T-helper 22 cell (primary cell): ENCODE results near the gene HS6ST1.

Experiments used
- DNase-seq: peaks from one replicate; pipeline ENCODE4 v3.0.0-alpha.2; 2020; ENCODE audit warnings: low read depth

HS6ST1 gene, protein sequence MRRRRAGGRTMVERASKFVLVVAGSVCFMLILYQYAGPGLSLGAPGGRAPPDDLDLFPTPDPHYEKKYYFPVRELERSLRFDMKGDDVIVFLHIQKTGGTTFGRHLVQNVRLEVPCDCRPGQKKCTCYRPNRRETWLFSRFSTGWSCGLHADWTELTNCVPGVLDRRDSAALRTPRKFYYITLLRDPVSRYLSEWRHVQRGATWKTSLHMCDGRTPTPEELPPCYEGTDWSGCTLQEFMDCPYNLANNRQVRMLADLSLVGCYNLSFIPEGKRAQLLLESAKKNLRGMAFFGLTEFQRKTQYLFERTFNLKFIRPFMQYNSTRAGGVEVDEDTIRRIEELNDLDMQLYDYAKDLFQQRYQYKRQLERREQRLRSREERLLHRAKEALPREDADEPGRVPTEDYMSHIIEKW

DNA sequence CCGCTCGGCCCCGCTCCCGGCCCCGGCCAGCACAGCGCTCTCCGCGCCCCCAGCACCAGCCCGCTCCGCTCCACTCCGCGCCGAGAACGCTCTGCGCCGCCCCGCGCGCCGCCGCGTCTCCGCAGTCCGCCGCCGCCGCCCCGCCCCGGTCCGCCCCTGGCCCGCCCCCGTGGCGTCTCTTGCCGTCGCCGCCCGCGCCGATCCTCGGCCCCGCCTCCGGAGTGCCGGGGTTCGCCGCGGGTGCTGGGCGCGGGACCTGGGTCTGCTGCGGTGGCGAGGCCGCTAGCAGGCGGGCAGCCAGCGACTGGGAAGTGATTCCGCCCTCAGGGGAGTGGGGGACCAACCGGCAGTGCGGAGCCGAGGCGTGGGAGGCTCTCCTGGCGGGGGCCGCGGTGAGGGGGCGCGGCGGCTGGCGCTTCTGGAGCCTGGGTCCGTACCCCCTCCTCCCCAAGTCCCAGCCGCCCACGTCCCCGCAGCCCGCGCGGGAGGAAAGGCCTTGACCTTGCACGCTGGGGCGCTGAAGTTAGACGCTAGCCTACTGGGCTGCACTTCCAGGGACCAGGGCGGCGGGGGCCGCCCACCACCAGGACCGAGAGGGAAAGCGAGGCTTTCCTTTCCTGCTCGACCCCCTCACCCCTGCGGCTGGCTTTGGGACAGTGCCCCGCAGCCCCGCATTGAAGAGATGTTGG, at the start of gene HS6ST1:
TSS of gene HS6ST1 (minus strand) at position 93 of the 689 bp plus-strand sequence. CDS start 305 bp downstream, outside the sequence.
- DNase-seq, result peak; percentile 75

DNA sequence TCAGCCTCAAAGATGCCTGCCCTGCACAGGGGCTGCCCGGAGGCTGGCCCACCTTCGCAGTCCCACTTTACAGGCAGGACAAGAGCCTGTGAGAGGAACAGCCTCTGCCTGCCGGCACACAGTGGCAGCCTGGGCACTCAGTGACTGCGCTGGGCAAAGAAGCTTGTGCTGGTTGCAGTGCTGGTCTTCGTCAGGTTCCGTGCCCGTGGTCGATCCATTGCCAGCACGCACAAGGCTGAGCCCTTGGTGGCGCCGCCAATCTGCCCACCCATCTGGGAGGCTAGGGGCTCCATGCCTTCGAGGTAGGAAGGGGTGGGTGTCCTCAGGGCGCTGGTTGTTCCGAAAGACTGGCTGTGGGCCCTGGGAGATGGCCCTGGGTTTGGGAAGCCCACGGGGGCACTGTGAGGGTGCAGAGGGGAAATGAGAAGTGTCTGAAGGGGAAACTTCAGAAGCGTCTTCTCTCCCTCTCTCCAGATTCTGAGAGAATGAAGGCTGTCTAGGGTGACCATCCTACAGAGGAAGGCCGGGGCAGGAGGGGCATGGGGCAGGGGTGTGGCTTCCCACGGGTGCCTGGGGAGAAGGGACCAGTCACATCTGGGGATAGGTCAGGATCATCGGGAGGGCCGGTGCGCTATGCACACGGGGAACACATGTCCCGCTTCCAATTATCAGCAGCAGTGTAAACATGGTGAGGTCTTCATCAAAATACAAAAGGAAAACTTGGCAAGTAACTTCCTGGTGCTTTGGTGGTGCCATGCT, 49.1 kb upstream of the HS6ST1 start:
- DNase-seq, result no peak

DNA sequence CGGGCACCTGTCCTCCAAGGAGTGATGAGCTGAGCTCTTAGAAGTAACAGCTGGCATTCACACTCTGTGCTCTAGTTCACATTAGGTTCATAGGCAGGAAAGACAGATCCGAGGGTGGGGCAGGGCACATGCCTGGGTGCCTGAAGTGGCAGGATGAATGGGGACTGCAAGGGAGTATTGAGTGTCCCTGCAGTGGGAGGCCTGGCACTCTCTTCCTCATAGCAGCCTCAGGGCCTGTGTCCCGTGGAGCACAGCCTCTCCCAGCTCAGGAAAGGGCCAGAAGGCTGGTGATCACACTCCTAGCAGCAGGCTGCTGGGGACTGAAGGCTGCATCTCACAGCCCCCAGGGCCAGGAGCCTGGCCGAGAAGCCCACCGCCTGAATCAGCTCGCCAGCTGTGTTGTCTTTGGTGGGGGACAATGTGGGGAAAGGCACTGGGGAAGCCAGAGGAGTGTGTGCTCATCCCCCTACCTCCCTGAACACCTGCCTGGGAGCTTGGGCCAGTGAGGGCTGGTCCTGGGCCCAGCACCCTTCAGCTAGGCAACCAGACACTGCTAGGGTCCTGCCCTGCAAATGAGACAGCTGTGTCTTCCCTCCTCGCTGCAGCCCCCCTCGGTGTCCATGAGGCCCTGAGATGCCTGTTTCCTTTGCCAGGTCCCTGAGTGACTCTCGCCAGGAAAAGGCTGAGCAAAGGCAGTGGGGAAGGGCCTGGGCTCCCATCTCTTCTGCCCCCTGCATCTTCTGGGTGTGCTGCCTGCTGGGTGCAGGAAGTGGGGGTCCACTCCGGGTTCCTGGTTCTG, 48.2 kb upstream of the HS6ST1 start:
- no peak for DNase-seq

DNA sequence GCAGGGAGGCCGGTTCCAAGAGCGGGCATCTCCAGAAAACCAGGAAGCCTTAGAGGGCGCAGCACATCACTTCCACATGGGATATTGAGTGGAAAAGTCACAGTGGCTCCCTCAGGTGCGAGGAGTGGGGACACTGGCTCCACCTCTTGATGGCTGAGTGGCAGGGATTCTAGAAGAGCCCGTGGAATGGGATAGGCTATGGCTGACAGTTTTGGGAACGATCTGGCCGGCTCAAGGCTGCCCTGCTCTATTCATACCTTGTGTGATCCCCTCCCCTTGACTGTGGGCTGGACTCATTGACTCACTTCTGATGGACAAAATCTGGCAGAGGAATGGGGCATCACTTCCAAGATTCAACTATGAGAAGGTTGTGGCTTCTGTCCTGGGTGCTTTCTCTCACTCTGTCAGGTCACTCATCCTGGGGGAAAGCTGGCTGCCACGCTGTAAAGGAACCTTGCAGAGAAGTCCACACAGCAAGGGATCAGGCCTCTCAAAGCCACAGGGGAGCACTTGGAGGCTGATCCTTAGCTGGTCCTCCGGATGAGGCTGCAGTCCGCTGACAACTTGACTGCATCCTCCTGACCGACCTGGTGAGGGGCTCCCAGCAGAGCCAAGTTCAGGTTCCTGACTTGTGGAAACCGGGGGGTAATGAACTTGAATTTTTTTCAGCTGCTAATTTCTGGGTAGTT, 46.7 kb upstream of the HS6ST1 start:
- no peak for DNase-seq

DNA sequence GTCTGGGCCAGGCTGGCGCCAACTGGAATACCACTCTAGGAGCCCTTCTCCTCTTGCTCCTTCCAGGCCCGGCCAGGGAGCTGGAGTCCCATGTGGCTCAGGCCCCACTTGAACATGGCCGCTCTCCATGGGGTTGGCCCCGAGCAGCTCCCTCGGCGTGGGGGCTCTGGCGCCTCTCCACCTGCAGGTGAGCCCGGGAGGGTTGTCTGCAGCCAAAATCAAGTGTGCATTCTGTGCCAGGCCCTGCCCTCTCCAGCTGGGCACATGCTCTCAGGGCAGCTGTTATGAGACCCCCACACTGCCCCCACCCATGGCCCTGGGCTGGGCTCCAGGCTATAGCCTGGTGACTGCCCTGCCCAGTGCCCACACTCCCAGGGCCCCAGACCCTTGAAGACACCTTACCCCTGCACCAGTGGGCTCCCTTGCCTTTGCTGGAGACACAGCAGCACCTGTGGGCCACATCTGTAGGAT, 45.8 kb upstream of the HS6ST1 start:
- DNase-seq, result no peak

DNA sequence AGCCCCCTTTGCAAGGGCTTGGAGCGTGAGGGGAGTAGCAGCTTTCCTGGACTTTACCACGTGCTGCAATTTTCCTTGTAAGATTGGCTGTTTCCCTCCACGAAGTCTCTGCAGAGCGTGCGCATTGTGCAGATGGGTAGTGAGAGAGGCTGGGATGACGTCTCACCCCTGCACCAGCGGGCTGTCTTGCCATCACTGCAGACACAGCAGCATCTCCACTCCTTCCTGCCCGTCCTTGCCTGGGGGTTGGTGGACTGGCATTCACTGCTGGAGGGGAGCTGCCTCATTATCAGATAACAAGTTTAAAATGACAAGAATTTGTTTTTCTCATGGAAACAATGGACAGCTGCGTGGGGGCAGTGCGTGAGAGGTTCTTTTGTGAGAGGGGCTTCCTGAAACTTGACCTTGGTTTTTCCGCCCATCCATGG, 45.3 kb upstream of the HS6ST1 start:
- DNase-seq, result no peak

DNA sequence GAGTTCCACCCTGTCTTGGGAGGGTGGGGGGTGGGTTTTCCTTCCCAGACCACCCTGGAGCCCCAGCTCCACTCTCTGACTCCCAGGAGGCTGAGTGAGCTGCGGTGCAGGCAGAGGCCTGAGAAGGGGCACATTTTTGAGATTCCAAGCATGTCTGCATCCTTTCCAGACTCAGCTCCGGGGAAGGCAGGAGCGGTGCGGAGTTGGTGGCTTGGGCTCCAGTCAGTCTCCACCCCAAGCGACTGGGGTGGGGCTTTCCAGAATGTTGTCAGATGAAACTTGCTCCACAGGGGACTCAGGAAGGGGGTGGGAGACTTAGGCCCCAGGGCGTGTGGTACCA, 44.2 kb upstream of the HS6ST1 start:
- DNase-seq, result no peak

DNA sequence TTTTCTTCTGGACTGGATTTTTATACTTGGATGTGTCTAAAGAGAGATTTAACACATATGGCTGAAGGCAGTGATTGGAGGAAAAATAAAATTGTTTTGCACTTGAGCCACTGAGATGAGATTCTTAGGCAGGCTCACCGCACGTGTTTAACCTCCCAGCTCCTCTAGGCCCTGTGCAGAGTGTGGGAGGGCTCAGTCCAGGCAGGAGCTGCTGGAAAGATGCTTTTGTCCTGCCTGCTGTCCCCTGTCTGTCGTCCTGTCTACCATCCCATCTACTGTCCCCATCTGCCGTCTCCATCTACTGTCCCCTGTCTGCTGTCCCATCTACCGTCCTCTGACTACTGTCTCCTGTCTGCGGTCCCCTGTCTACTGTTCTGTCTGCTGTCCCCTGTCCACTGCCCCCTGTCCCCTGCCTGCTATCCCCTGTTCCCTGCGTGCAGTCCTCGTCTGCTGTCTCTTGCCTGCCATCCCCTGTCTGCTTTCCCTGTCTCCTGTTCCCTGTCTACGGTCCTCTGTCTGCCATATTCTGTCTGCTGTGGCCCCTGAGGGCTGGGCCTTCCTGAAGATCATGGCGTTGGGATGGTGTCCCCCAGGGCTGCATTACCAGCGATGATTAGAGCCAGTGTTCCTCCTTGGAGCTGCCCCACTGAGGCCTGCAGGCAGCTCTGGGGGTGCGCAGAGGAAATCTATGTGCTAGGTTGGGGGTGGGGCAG, 43.7 kb upstream of the HS6ST1 start:
- no peak for DNase-seq

DNA sequence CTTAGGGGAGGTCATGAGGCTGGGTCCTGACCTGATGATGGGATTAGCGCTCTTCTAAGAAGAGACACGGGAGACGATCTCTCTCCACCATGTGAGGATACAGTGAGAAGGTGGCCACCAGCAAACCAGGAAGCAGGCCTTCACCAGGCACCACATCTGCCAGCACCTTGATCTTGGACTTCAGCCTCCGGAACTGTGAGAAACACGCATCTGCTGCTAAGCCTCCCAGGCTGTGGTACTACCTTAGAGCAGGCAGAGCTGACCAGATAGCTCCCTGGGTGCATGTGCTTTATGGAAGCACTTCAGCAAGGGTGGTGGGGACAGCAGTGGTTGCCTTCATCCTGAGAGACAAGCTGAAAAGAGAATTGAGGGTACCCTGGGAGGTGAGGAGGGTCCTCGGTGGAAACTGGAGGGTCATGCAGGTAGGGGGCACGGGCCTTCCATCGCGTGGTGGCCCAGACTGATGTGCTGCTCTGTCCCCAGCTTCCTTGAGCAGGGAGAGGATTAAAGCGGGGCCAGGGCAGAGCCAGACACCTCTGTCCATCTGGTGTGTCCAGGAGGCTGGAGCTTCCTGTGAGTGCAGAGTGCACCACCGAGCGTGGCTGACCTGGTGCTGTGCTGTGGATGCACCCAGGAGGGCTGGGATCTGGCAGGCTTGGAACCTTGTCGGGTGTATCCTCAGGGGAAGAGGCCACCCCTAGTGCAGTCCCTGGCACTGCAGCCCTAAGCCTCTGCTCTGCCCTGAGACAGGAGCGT, 42.9 kb upstream of the HS6ST1 start:
- DNase-seq, result no peak

DNA sequence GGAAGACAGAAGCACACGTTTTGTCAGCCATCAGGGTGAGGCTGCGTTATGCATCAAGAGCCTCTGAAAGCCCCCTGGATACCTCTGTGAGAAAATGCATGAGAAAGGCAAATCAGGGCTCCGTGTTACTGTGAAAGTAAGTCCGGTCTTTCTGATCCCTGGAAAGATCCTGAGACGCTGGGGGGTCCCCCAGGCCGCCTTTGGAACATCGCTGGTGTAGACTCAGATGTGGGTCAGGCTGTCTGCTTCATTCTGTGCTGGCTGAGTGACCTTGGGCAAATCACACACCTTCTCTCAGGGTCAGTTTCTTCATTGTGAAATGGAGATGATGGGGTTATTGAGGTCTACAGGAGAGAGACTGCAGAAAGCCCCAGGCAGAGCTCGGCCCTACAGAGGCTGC, 42.0 kb upstream of the HS6ST1 start:
- DNase-seq, result no peak

DNA sequence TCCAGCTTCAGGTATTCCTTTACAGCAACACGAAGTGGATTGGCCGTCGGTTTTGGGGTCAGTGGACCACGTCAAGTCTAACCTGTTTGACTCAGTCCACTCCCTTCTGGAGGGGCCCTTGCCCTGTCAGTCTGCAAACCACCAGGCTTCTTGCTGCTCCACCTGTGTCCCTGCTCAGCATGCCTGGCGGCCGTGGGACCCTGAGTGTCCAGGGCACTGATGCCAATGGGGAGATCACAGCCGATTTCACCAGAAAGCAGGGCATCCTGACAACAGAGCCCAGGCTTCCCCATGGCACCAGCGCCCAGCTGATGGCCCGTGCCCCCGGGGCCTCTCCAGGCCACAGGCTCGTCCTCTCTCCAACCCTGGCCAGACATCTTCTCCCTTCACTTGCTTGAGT, 41.2 kb upstream of the HS6ST1 start:
- DNase-seq, result no peak

DNA sequence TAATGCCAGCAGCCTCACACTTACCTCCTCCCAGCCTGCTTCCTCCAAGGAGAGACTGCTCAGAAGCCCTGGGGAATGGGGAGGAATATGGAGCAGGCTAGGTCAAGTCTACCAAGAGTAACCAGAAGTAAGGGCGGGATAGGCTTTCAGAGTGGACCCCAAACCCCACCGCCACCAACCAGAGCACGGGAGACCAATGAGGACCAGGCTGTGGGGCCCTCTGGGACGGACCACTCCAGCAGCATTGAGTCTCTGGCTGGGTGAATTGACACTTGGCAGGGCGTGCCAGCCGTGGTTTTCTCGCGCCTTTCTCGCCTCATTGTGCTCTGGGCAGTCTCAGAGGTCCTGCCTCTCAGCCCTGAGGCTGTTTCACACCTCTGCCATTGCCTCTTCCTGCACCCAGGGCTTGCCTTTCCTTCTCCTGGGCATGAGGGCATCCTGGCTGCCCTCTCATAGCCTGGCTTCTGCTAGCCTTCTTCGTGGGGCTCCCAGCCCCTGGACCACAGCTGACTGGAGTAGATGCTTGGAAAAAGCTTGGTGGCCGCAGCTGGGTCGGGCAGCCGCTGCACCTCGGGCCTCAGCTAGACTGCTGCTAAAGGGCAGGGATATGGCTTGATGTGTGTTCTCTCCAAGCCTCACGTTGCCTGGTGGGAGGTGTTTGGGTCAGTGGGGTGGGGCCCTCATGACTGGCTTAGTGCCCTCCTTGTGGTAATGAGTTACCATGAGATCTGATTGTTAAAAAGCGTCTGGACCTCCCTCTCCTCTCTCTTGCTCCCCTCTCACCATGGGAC, 40.5 kb upstream of the HS6ST1 start:
- DNase-seq, result no peak

DNA sequence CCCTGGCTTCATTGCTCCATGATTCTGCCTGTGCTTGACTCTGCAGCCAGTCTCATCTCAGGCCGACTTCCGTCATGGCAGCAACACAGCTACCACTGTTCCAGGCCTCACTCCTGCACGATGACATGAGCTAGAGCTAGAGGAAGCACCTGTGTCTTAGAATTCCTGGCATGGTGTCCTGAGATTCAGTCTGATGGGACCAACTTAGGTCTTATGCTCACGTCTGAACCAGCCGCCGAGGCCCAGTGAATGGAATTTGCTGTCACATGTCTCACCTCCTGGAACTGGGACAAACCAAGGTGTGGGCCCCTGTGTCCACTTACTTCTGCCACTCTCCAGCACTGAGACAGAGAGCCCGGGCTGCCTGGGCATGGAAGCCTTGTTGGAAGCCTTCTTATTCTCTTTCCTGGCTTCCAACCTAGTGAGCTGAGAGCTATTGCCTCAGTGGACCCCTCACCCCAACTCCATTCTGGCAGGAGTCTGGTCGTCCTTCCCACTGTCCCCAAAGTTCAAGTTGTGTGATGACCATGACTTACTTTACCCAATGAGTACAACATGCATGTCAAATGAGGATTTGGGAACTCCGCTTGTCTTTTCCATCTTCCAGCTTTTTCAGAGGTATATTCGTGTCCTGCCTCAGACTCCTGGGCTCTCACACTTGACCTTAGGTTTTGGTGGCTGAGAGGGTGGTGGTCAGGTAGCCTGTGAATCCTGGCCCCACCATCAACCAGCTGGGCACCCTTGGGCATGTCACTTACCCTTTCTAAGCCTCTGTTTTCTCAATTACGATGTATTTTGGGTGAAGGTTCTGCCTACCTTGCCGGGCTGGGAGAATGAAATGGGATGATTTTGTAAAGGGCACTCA, 39.1 kb upstream of the HS6ST1 start:
- DNase-seq, result no peak

DNA sequence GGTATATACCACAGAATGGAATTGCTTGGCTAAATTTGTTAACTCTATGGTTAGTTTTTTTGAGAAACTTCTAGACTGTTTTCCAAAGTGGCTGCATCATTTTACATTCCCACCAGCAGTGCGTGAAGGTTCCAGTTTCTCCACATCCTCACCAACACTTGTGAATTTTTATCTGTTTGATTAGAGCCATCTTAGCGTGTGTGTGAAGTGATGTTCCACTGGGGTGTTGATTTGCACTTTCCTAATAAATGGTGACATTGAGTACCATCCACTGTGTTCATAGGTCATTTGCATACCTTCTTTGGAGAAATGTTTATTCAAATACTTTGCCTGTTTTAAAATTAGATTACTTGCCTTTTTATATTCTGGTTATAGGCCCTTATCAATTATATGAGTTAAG, 37.5 kb upstream of the HS6ST1 start:
- no peak for DNase-seq

DNA sequence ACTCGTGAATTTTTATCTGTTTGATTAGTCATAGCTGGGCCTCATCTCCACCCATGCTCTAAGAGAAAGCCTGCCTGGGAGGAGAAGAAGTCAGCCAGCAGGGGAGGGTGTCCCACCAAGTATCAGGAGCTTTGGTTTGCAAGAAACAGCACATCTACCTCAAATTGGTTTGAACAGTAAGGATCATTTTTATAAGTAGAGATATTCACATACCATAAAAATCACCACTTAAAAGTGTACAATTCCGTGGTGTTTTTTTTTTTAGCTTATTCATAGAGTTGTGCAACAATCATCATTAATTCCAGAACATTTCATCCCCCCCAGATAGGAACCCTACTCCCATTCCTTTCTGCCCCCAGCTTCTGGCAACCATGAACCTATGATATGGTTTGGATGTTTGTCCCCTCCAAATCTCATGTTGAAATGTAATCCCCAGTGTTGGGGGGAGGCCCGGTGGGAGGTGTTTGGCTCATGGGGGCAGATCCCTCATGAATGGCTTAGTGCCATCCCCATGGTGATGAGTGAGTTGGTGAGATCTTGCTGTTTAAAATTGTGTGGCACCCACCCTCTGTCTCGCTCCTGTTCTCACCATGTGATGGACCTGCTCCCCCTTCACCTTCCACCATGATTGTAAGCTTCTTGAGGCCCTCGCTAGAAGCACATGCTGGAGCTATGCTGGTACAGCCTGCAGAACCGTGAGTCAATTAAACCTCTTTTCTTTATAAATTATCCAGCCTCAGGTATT, 36.2 kb upstream of the HS6ST1 start:
- DNase-seq, result no peak

DNA sequence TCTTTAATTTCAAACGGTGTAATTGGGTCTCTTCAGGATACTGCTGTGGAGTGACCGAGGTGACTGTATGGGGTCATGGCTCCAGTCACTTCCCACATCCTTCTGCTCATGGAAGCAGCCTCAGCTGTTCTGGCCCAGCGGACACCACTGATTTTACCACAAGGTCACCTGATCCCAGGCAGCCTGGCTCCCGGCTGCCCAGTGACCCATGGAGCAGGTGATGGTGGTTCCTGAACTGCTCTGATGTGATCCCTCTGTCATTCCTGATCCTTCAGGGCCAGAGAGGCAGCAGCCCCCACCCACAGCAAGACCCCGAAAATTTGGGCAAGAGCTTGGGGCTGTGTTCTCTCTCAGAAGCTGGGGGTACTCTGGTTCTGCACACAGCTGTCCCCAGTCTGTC, 35.5 kb upstream of the HS6ST1 start:
- no peak for DNase-seq

DNA sequence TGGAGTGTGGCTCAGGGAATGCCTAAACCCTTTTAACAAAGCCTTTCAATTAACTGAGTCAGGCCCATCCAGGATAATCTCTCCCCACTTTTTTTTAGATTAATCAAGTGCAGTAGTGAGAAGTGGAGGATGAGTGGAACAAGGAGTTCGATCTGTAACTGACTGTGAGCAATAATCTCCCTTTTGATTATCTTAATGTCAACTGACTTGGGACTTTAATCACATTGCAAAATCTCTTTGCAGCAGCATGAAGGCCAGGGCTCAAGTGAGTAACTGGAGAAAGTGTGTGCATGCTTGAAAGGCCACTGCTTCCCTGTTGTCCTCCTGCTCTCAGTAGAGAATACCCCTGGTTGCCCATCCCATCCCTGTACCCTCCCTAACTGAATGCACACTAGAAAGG, 32.1 kb upstream of the HS6ST1 start:
- DNase-seq, result no peak
